Stimulated activated CD8-positive, alpha-beta memory T cell treated with anti-CD3 and anti-CD28 coated beads, Interleukin-2, amount 100 ng/mL, for 48 hours (primary cell): ENCODE measurements around the gene UBALD1.

Source experiments
- DNase-seq, 2 donors: peaks; one replicate each; pipeline ENCODE4 v3.0.0-alpha.2; 2020; ENCODE audit warnings: low read depth in 2 of 2

Gene UBALD1

GRCh38 chr16:4616047-4616811 is 1.5 kb upstream of the UBALD1 start:
- DNase-seq = peak; percentile 97

DNA sequence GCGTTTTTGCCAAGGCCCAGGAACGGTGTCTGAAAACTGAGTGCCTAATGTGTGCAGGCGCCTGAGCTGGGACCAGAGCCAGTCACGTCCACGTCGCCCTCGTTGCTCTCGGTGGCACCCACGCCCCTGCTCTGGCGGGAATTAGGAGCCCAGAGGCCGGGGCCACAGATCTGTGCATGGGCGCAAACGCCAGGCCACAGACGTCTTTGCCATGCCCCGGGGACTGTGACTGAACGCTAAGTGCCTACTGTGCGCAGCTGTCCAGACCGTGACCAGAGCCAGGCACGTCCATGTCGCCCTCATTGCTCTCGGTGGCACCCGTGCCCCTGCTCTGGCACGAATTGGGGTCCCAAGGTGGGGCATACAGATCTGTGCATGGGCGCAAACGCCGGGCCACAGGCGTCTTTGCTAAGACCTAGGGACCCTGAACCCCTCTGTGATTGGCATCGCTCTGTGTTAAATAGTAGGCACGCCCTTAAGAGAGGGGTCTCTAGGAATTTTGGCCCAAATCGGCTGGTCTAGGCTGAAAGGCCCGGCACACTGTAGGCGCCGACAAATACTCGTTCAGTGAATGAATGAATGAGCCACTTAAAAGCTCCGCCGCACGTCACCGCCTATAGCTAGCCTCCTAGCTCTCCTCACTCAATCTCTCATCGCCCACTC is 827 bp upstream of the UBALD1 start:
- DNase-seq = no peak

- peak in 1 of 2 donors; percentile 36 for DNase-seq
These were observed 785 bp downstream of the UBALD1 start for GRCh38 chr16:4613636-4614570.

DNA sequence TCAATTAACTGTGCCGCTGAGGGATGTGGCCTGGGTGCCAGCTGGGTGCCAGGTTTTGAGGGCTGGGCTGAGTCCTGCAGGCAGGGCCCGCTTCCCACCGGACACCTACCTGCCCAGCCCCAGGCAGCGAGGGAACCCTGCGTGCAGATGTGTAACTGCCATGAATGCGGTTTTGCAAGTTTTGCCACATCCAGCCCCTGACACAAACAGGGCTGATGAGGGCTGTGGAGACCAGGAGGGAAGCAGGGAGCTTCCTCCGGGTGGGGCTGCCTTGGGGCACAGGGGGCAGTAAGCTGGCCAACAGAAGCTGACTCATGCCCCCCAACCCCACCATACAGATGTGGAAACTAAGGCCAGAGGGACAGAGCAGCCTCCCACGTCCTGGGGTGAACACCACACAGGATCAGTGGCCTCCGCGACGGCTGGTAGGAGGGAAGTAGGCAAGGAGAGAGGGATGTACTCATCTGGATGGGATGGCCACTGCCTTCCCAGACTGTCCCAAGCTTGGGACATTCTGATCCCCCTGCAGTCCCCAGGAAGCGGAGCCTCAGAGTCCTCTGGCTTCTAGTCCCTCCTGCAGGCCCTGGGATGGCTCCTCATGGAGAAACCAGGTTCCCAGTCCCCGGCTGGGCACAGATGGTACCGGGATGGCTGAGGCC is 1.6 kb downstream of the UBALD1 start:
- no peak for DNase-seq

DNA sequence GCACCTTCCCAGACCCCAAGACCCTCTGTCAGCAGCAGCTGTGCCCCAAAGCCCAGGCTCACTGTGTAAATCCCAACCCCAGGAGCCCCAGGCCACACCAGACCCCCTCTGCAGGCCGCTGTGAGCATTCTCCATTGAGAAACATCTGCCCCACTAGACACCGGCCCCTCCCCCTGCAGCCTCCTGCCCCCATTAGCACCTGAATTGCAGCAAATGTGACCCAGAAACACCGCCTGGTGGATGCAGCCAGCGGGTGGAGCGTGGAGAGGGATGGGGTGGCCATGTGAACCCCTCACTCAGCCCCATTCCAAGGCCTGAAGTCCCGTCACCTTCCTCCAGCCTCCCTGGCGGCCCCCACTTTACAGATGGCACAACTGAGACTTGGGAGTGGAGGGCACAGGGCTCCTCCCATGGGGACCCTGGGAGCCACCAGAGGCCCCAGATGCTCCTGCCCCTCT is 2.2 kb downstream of the UBALD1 start:
- no peak for DNase-seq

DNA sequence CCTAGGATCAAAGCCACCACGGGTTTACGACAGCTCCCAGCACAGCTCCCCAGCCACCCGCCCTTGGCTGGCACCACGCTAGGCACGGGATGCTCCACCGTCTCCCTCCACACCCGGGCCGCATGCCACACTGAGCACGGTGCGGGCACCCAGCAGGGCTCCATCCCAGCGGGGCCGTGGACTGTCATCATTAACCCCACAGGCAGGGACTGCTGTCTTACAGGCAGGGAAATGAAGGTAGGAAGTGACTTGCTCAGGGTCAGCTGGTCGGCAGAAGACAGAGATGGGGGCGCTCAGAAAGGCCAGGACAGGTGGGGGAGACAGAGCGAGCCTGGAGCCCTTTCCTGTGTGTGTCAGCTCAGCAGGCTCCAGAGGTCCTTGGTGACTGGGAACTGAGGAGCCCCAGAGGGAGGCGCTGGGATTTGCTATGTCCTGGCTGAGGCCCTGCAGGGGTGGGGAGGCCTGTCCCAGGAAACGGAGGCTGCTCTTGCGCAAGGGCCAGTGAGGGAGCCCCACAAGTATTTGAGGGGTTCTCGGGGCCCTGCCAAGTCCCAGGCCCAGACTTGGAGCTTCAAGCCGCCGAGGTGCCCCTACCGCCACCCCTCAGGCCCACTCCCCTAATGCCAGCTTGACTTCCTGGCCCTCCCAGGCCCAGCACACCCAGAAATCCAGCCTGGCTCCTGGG is 3.2 kb downstream of the UBALD1 start:
- DNase-seq = no peak

DNA sequence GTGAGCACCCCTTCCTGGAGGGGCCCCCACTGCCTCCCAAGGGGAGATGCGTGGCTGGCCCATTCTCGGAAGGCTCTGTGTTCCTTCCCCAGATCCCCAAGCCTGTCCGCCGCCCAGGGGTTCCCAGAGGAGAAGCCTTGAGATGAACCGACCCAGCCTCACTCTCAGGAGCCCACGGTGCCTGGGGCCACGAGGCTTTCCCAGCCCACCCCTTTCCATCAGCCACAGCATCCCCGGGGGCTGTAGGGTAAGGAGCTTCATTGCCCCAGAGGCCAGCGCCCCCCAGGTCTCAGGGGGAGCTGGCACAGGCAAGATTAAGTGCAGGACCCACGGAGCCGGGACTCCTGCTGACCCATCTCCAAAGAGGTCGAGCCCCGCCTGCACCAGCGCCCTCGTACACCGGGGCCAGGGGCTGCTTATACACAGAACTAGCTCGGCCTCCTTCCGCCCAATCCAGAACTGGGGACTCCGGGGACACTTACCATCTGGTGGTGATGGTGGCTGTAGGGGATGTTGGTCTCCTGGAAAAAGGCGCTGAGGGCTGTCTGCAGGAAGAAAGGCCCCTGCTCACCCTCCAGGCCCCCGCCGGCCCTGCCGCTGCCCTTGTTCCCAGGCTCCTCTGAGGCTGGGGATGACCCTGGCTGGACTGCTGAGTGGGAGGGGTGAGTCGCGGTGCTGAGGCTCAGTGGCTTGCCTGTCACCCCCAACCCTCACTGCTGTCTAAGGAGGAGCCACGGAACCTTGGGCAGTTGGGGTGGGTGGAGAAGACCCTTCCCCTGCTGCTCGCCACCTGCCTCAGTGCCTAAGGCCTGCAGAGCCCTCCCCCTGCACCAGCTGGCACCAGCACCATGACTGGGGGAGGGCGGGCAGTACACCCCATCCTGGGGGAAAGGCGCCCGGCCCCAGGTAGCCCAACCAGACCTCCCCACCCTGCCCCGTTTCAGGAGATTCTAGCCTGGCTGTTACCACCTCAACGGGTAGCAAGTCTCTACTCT is 4.4 kb downstream of the UBALD1 start:
- DNase-seq = no peak

DNA sequence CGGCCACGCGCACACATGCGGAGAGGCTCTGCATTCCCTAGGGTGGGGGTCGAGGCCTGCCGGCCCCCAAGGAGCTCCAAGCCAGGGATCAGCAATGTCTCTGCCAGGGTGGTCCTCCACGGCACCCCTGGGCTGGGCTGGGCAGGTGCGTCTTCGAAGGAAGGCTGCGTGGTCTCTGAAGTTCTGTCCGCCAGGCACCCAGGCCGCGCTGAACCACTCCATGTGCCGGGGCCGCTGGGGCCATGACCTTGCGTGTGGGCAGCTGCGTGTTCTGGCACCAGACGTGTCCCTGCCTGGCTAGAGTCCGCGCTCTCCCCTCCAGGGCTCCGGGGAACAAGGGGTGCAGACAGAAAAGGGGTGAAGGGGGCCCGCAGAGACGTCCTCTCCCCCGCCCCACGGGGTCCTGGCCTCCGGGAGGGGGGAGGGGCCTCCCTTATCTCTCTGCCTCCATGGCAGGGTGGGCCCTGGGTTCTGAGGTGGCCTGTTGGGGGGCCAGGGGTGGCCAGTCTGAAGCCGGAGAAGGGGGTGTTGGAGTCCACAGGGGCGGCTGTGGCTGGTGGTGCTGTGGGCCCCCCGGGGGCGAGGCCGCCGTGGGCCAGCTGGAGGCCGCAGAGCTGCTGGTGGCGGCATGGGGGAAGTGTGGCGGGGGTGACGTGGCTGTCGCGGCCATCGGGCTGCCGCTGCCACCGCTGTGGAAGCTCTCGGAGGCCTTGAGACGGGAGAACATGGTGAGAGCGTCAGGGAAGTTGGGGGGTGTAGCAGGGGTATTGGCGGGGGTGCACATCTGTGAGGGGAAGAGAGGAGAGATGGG is 5.3 kb downstream of the UBALD1 start:
- DNase-seq = no peak

GRCh38 chr16:4608704-4608980 is 6.0 kb downstream of the UBALD1 start:
- no peak for DNase-seq

DNA sequence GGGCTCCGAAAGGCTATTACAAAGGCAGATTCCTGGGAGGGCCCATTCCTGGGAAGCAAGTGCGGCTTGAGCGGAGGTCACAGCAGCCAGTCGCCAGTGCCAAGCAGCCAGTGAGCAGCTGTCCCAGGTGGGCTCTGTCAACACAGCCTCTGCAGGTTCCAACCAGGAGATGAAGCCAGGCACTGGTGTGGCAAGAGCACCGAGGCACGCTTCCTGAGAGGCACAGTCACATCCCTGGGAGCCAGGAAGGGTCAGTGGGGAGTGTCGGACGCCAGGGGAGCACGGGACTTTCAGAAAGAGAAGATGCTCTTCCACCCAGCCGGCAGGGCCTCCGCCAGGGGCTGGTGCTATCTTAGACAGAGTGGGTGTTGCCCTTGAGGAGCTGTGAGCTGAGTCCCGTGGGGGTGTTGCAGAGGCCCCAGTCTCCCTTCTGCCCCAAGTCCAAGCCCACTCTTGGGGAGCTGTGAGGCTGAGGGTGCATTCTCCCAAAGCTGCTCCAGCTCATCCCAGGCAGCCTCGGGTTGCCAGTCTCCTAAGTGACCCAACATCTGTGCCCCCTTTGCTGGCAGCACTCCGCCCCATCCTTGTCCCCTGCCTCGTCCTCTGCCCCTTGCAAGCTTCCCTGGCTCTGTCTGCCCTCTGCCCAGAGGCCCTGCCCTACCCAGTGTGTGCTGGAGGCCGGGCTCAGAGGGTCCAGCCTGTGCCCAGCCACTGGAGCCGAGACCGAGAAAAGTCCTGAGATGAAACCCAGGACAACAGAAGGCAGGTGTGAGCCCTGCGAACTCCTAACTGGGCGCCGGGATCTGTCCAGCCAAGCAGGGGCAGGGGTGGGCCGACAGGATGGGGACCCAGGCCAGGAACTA is 6.6 kb downstream of the UBALD1 start:
- no peak for DNase-seq

- no peak for DNase-seq
These were observed 8.3 kb downstream of the UBALD1 start for GRCh38 chr16:4606354-4606753.

DNA sequence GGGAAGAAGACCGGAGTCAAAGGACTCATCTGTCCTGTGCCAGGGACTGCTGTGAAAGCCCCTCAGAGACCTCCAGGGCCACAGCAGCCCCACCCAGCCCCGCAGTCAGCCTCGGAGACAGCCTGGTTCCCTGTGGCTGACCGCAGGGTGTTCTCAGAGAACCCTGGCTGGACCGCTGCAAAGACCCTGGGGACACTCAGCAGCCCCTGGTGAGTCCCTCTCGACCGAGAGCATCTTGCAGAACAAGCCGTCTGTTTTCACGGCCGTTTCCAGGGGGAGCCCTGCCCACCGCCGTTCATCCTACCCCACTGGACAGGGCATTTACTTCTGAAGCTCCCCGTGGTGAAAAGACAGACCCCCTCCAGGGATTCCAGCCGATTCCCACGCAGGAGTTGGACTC is 10.3 kb downstream of the UBALD1 start:
- no peak for DNase-seq

DNA sequence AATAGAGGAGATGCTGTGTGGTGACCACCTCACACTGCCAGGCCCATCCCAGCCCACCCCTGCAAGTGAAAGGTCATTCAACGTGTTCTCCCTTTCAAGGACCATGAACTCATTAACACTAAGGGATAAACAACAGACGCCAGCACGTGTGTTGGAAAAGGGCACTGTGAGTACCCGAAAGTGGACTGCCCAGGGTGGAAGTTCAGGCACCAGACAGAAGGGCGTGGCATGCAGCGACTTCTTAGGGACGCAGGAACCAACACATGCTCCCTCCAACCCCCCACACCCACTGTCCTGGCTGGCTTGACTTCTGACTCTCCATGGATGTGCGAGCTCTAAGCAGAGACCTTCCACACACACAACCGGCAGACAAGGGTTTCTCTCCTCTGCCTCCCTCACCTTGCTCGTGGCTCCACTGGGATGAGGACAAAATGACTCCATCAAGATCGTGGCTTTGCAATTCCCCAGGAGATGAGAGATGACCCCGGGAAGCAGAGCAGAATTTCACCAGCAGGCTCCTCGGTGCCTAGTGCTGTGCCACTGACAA is 11.0 kb downstream of the UBALD1 start:
- no peak for DNase-seq

- DNase-seq = no peak
These were observed 12.4 kb downstream of the UBALD1 start for GRCh38 chr16:4602331-4602730.

GRCh38 chr16:4601864-4602186 is 12.9 kb downstream of the UBALD1 start:
- no peak for DNase-seq

DNA sequence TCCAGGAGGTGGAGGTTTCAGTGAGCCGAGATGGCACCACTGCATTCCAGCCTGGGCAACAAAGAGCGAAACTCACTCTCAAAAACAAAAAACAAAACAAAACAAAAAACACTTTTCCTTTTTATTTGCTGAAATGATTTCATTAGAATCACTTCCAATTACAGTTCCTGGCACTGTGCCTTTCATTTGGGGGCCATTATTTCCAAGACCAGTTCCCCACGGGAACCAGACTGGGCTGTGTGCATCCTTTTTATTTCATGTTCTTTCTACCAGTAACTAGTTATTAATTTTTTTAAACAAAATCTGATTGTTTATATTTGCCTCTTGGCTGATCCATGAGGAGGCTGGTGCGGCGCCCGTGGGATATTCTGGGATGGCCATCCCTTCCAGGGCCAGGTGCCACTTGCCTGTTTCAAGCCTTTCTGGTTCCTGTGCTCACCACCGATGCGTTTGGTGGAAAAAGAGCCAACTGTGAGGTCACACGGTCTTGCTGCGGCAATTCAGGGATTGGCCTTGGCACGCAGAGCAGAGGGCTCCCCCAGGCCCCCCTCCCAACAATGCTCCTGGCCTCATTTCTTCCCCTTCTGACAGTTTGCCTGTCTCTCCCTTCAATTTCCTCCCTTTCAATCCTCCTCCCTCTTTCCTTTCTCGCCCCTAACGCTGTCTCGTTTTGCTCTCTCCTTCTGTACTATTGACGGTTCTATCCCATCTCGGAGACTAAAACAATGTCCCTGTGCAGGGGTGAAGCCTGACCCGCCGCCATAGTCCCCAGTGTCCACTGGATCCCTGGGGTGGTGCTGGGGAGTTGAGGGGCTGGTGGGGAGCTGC is 13.4 kb downstream of the UBALD1 start:
- DNase-seq = no peak

- DNase-seq = no peak
These were observed 15.1 kb downstream of the UBALD1 start for GRCh38 chr16:4599545-4599944.
